Endometrial microvascular endothelial cells (primary cell): ENCODE data around the gene BCAS1. TPM values are rescaled to one million over a fixed set of nuclear protein-coding genes. Genes with fewer than 3 reads are reported as not detected.

Experiments
- in situ Hi-C: cut with HindIII; loops from 2 replicates; pipeline ENCODE4 v1.10.0; 2017; ENCODE audit warnings: low sequenced_read_pairs, low pct_unique_long_range_greater_than_20kb; ENCODE audit errors: inconsistent ontology term
- total RNA-seq: library from RNA; depleted of rRNA; stranded (reverse); fragments of >200 nt; gene quantifications from one replicate; pipeline ENCODE4 v1.2.3, GENCODE V29; 2015; ENCODE audit errors: inconsistent ontology term

The BCAS1 gene
- total RNA-seq, 1 donor from 2014 or later = not detected

- in situ Hi-C loops = no loop called here
Observed at GRCh38 chr20:53895385-53895755, 175.0 kb downstream of the BCAS1 start.

GRCh38 chr20:53894707-53895384 lies 175.5 kb downstream of the BCAS1 start:
- in situ Hi-C loops = no loop called here

Other genes with a start within 250 kb of the BCAS1 start
- not detected for gene CYP24A1, start 103.4 kb upstream of the BCAS1 start, total RNA-seq
- gene PFDN4, start 137.5 kb upstream of the BCAS1 start, total RNA-seq = 69.5 TPM